ENCODE measurements around the gene PRELP.

The PRELP gene

DNA sequence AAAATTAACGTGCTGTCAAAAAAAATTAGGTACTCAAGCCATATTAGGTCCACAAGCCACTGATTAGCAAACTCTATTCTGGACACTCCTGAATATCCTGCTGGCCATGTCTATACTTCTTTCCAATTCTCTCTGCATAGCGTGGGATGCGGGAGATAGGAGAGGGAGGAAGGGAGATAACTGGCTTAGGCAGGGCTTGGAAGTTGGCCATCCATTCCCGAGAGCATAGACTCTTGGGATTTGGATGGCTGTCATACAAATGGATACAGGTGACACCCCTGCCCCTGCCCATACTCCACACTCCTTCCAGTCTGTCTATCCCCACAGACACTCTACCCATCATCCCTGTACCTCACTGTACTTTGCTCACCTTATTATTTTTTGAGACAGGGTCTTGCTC is 2.3 kb upstream of the PRELP start:
- Histone ChIP-seq H3K4me1 (ENCODE audit: control insufficient read depth, insufficient read depth, low read length, poor library complexity, severe bottlenecking) (no peaks in the 10 kb centered on the region), H3K9me3 (ENCODE audit: control insufficient read depth, low read length) (no peaks in the 10 kb centered on the region), H3K27me3 (replicated peaks; ENCODE audit: control insufficient read depth, insufficient read depth, low read length, poor library complexity, severe bottlenecking) (peaks cover 4% of the 10 kb centered on the region), H3K36me3 (ENCODE audit: control insufficient read depth, insufficient read depth, low read length) (no peaks in the 10 kb centered on the region), H3K27ac (ENCODE audit: insufficient read depth, low read length, poor library complexity, severe bottlenecking) (no peak overlapping the region), H3K4me3 (ENCODE audit: insufficient read depth, low read depth, low read length, poor library complexity, severe bottlenecking) (no peak overlapping the region)
- no peak for DNase-seq

- Histone ChIP-seq H3K9me3 (ENCODE audit: control insufficient read depth, low read length) (no peaks in the 10 kb centered on the region), H3K36me3 (ENCODE audit: control insufficient read depth, insufficient read depth, low read length) (no peaks in the 10 kb centered on the region), H3K4me3 (ENCODE audit: insufficient read depth, low read depth, low read length, poor library complexity, severe bottlenecking) (no peak overlapping the region), H3K27ac (ENCODE audit: insufficient read depth, low read length, poor library complexity, severe bottlenecking) (no peak overlapping the region), H3K27me3 (replicated peaks; ENCODE audit: control insufficient read depth, insufficient read depth, low read length, poor library complexity, severe bottlenecking) (peaks cover 4% of the 10 kb centered on the region), H3K4me1 (ENCODE audit: control insufficient read depth, insufficient read depth, low read length, poor library complexity, severe bottlenecking) (no peaks in the 10 kb centered on the region)
- no peak for DNase-seq
Measured at GRCh38 chr1:203473781-203474305, 1.8 kb upstream of the PRELP start.

GRCh38 chr1:203476216-203476814 is 709 bp downstream of the PRELP start:
- no peak for DNase-seq
- Histone ChIP-seq H3K27me3 (replicated peaks; ENCODE audit: control insufficient read depth, insufficient read depth, low read length, poor library complexity, severe bottlenecking) (peaks cover 4% of the 10 kb centered on the region), H3K4me1 (ENCODE audit: control insufficient read depth, insufficient read depth, low read length, poor library complexity, severe bottlenecking) (no peaks in the 10 kb centered on the region), H3K27ac (ENCODE audit: insufficient read depth, low read length, poor library complexity, severe bottlenecking) (no peak overlapping the region), H3K36me3 (ENCODE audit: control insufficient read depth, insufficient read depth, low read length) (no peaks in the 10 kb centered on the region), H3K9me3 (ENCODE audit: control insufficient read depth, low read length) (no peaks in the 10 kb centered on the region), H3K4me3 (ENCODE audit: insufficient read depth, low read depth, low read length, poor library complexity, severe bottlenecking) (no peak overlapping the region)

DNA sequence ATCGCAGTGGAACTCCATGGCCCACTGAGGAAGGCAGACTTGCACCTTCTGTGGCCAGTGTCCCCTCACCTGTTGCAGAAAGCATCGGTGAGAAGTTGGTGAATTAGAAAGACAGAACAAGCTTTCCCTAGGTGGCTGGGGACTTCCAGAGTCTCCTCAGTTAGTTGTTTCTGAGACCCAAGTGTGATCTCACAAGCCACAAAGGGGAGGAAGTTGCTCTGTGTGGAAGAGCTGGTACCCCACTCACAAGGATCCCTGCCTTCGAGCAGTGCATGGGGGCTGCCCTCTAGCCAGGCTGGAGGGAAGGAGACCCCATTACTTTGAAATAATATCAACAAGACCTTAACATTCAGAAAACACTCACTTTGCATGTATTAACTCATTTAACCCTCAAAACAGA is 2.1 kb downstream of the PRELP start:
- DNase-seq: no peak
- Histone ChIP-seq H3K36me3 (ENCODE audit: control insufficient read depth, insufficient read depth, low read length) (no peaks in the 10 kb centered on the region), H3K4me1 (ENCODE audit: control insufficient read depth, insufficient read depth, low read length, poor library complexity, severe bottlenecking) (no peaks in the 10 kb centered on the region), H3K27ac (ENCODE audit: insufficient read depth, low read length, poor library complexity, severe bottlenecking) (no peak overlapping the region), H3K27me3 (replicated peaks; ENCODE audit: control insufficient read depth, insufficient read depth, low read length, poor library complexity, severe bottlenecking) (peaks cover 4% of the 10 kb centered on the region), H3K4me3 (ENCODE audit: insufficient read depth, low read depth, low read length, poor library complexity, severe bottlenecking) (no peak overlapping the region), H3K9me3 (ENCODE audit: control insufficient read depth, low read length) (no peaks in the 10 kb centered on the region)

DNA sequence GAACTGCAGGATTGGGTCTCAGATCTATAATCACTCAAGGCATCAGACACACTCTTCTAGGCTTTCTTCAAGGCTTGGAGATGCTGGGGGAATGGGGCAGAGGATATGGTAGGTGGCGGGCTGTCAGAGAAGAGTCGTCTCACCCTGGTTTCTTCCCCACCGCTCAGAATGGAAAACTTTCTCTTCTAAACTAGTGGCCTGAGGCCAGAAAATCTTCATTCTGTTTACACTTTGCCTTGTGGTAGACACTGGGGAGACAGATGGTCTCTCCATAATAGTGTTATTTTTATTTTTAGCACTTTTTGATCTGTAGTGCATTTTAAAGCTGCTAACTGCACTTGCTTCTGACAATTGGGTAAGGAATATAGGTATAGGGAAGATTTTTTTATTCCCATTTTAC is 2.6 kb downstream of the PRELP start:
- Histone ChIP-seq H3K27ac (ENCODE audit: insufficient read depth, low read length, poor library complexity, severe bottlenecking) (no peak overlapping the region), H3K36me3 (ENCODE audit: control insufficient read depth, insufficient read depth, low read length) (no peaks in the 10 kb centered on the region), H3K4me3 (ENCODE audit: insufficient read depth, low read depth, low read length, poor library complexity, severe bottlenecking) (no peak overlapping the region), H3K4me1 (ENCODE audit: control insufficient read depth, insufficient read depth, low read length, poor library complexity, severe bottlenecking) (no peaks in the 10 kb centered on the region), H3K27me3 (replicated peaks; ENCODE audit: control insufficient read depth, insufficient read depth, low read length, poor library complexity, severe bottlenecking) (peaks cover 4% of the 10 kb centered on the region), H3K9me3 (ENCODE audit: control insufficient read depth, low read length) (no peaks in the 10 kb centered on the region)
- DNase-seq: no peak

GRCh38 chr1:203478986-203479385 is 3.4 kb downstream of the PRELP start:
- no peak for DNase-seq
- Histone ChIP-seq H3K9me3 (ENCODE audit: control insufficient read depth, low read length) (no peaks in the 10 kb centered on the region), H3K27me3 (replicated peaks; ENCODE audit: control insufficient read depth, insufficient read depth, low read length, poor library complexity, severe bottlenecking) (peaks cover 4% of the 10 kb centered on the region), H3K27ac (ENCODE audit: insufficient read depth, low read length, poor library complexity, severe bottlenecking) (no peak overlapping the region), H3K4me3 (ENCODE audit: insufficient read depth, low read depth, low read length, poor library complexity, severe bottlenecking) (no peak overlapping the region), H3K4me1 (ENCODE audit: control insufficient read depth, insufficient read depth, low read length, poor library complexity, severe bottlenecking) (no peaks in the 10 kb centered on the region), H3K36me3 (ENCODE audit: control insufficient read depth, insufficient read depth, low read length) (no peaks in the 10 kb centered on the region)

- Histone ChIP-seq H3K36me3 (ENCODE audit: control insufficient read depth, insufficient read depth, low read length) (no peaks in the 10 kb centered on the region), H3K27ac (ENCODE audit: insufficient read depth, low read length, poor library complexity, severe bottlenecking) (no peak overlapping the region), H3K4me1 (ENCODE audit: control insufficient read depth, insufficient read depth, low read length, poor library complexity, severe bottlenecking) (no peaks in the 10 kb centered on the region), H3K4me3 (ENCODE audit: insufficient read depth, low read depth, low read length, poor library complexity, severe bottlenecking) (no peak overlapping the region), H3K27me3 (replicated peaks; ENCODE audit: control insufficient read depth, insufficient read depth, low read length, poor library complexity, severe bottlenecking) (peaks cover 4% of the 10 kb centered on the region), H3K9me3 (ENCODE audit: control insufficient read depth, low read length) (no peaks in the 10 kb centered on the region)
- no peak for DNase-seq
Measured at GRCh38 chr1:203479646-203480045, 4.0 kb downstream of the PRELP start.

GRCh38 chr1:203480084-203480483 is 4.5 kb downstream of the PRELP start:
- Histone ChIP-seq H3K9me3 (ENCODE audit: control insufficient read depth, low read length) (no peaks in the 10 kb centered on the region), H3K4me3 (ENCODE audit: insufficient read depth, low read depth, low read length, poor library complexity, severe bottlenecking) (no peak overlapping the region), H3K27ac (ENCODE audit: insufficient read depth, low read length, poor library complexity, severe bottlenecking) (no peak overlapping the region), H3K36me3 (ENCODE audit: control insufficient read depth, insufficient read depth, low read length) (no peaks in the 10 kb centered on the region), H3K27me3 (replicated peaks; ENCODE audit: control insufficient read depth, insufficient read depth, low read length, poor library complexity, severe bottlenecking) (peaks cover 4% of the 10 kb centered on the region), H3K4me1 (ENCODE audit: control insufficient read depth, insufficient read depth, low read length, poor library complexity, severe bottlenecking) (no peaks in the 10 kb centered on the region)
- DNase-seq: no peak

DNA sequence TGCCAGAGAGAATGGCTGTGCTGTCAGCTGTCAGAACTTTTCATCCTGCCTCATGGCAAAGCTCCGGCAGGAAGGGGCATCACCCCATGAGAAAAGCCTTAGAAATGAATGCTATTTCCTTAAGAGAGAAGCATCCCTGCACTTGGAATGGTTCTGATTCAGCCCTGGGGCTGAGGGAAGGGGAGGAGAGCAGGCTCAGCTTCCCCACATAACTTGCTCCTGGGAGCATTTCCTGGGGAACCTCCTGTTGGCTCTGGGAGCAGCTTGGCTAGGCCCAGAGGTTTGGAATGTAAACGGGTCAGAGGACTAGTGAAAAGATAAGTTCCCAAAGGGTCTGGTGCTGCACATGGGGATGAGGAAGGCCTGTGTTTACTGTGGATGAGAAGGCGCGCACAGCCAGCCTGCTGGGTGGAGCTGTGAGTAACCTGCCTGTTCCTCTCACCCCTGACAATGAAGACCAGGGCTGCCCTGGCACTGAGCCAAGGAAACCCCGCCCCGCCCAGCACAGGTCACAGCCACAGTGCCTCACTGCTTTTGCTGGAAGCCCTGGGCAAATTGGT is 5.0 kb downstream of the PRELP start:
- no peaks in the 10 kb centered on the region for H3K9me3 ChIP-seq (ENCODE audit: control insufficient read depth, low read length)
- H3K36me3 ChIP-seq (ENCODE audit: control insufficient read depth, insufficient read depth, low read length): no peaks in the 10 kb centered on the region
- no peak overlapping the region for H3K27ac ChIP-seq (ENCODE audit: insufficient read depth, low read length, poor library complexity, severe bottlenecking)
- peak; percentile 11 to 17 (median 13) for DNase-seq
- H3K4me3 ChIP-seq (ENCODE audit: insufficient read depth, low read depth, low read length, poor library complexity, severe bottlenecking): no peak overlapping the region
- peaks cover 4% of the 10 kb centered on the region for H3K27me3 ChIP-seq (replicated peaks; ENCODE audit: control insufficient read depth, insufficient read depth, low read length, poor library complexity, severe bottlenecking)
- H3K4me1 ChIP-seq (ENCODE audit: control insufficient read depth, insufficient read depth, low read length, poor library complexity, severe bottlenecking): no peaks in the 10 kb centered on the region

DNA sequence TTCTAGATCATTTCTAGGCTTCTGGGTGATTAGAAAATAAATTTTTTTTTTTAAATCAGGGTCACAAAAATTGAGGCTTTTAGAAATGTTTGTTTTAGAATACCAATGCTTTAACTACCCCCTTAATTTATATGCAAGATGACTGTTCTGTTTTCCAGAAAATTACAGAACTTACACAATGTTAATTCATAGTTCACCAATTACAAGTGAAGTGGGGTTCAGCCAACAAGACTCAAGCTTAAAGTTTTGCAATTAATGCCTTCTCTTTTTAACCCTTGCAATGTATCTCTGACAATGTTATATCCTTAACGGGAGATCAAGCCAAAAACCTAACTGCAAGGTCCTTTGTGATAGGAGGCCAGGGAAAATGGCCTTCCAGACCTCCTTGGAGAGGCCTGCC is 5.6 kb downstream of the PRELP start:
- no peak for DNase-seq
- no peaks in the 10 kb centered on the region for H3K9me3 ChIP-seq (ENCODE audit: control insufficient read depth, low read length)
- H3K36me3 ChIP-seq (ENCODE audit: control insufficient read depth, insufficient read depth, low read length): no peaks in the 10 kb centered on the region
- H3K4me3 ChIP-seq (ENCODE audit: insufficient read depth, low read depth, low read length, poor library complexity, severe bottlenecking): no peak overlapping the region
- no peaks in the 10 kb centered on the region for H3K4me1 ChIP-seq (ENCODE audit: control insufficient read depth, insufficient read depth, low read length, poor library complexity, severe bottlenecking)
- H3K27ac ChIP-seq (ENCODE audit: insufficient read depth, low read length, poor library complexity, severe bottlenecking): no peak overlapping the region
- peaks cover 4% of the 10 kb centered on the region for H3K27me3 ChIP-seq (replicated peaks; ENCODE audit: control insufficient read depth, insufficient read depth, low read length, poor library complexity, severe bottlenecking)
